HepG2 (cell line): ENCODE measurements around the gene MACROD2. TPM values are rescaled to one million over a fixed set of nuclear protein-coding genes. Genes with fewer than 3 reads are reported as not detected.
A peak's percentile ranks its signal among the peaks of the same experiment; 100 is the strongest.

Experiments
- ATAC-seq: fragments of 200-7000 bp; cut with Tn5 transposase; 3 replicates; pipeline ENCODE4 v1.9.1; 2020; ENCODE audit warnings: mild to moderate bottlenecking, moderate library complexity
- BruUV-seq: library from RNA; stranded (reverse); fragments of 400-500 nt; replicated peaks from 2 replicates; lab custom pipeline; 2021; lab: Mats Ljungman, UMichigan
- CTCF ChIA-PET: fragments of 300-600 bp; formaldehyde crosslinking; extraction: SDS; loops from one replicate; lab custom pipeline; 2021; ENCODE audit warnings: low total read pairs, inconsistent platforms, low intra/inter-chr PET ratio; lab: Yijun Ruan, JAX
- POLR2A ChIA-PET: fragments of 350-600 bp; sonication (Branson Sonifier 250); formaldehyde crosslinking; loops from one replicate; lab custom pipeline; 2020; ENCODE audit warnings: antibody characterized with exemption, inconsistent platforms; lab: Yijun Ruan, JAX
- DNase-seq: peaks from one replicate; pipeline ENCODE4 v3.0.0-alpha.2; 2015; ENCODE audit warnings: low spot score
- FAIRE-seq: peaks from 3 replicates; lab custom pipeline; 2011; peaks lifted over from hg19 to GRCh38; lab: Jason Lieb, UNC
- H2AFZ ChIP-seq: one replicate; pipeline ENCODE4 v1.6.1; 2011; ENCODE audit warnings: low read length, inconsistent platforms
- H3K27ac ChIP-seq: fragments of 300-600 bp; 3 replicates; pipeline ENCODE4 v1.8.0; 2011; ENCODE audit warnings: mixed run types, mild to moderate bottlenecking, mixed read lengths, low read length, inconsistent platforms; ENCODE audit not compliant: insufficient read depth; ENCODE audit errors: extremely low read length
- H3K27me3 ChIP-seq, 2 experiments: fragments of 200-600 bp in 1 of 2; 2 replicates in 1 of 2; 3 replicates in 1 of 2; pipeline versions ENCODE4 v1.6.0 to v1.8.0; 2011; ENCODE audit warnings: low read length in 2 of 2, mild to moderate bottlenecking in 2 of 2, moderate library complexity in 2 of 2, inconsistent platforms in 1 of 2; ENCODE audit not compliant: insufficient read depth in 2 of 2, control insufficient read depth in 1 of 2
- H3K36me3 ChIP-seq, 2 experiments: fragments of 200-600 bp in 1 of 2; replicated peaks in 1 of 2; 2 replicates in 1 of 2; 3 replicates in 1 of 2; pipeline versions ENCODE4 v1.5.1 to v1.8.0; 2011; ENCODE audit warnings: low read length in 2 of 2, inconsistent platforms in 1 of 2; ENCODE audit not compliant: insufficient read depth in 2 of 2, control insufficient read depth in 1 of 2
- H3K4me1 ChIP-seq: 2 replicates; pipeline ENCODE4 v1.5.1; 2012; ENCODE audit warnings: low read length, inconsistent platforms; ENCODE audit not compliant: insufficient read depth
- H3K4me2 ChIP-seq: 2 replicates; pipeline ENCODE4 v1.6.0; 2011; ENCODE audit warnings: low read depth, low read length, inconsistent platforms
- H3K4me3 ChIP-seq, 3 experiments: fragments of 200-600 bp in 1 of 3; sonication (generic), shearing (Covaris generic) in 1 of 3; replicated peaks in 1 of 3; 2 replicates each; pipeline ENCODE4 v1.5.1; 2011 to 2016; ENCODE audit warnings: low read length in 3 of 3, inconsistent platforms in 2 of 3, low read depth in 2 of 3, mild to moderate bottlenecking in 2 of 3, control low read depth in 1 of 3, mixed read lengths in 1 of 3; ENCODE audit not compliant: insufficient read depth in 1 of 3
- H3K79me2 ChIP-seq: one replicate; pipeline ENCODE4 v1.6.1; 2011; ENCODE audit warnings: low read length, inconsistent platforms; ENCODE audit not compliant: insufficient read depth
- H3K9ac ChIP-seq: 2 replicates; pipeline ENCODE4 v1.6.0; 2011; ENCODE audit warnings: mild to moderate bottlenecking, low read depth, low read length, inconsistent platforms; ENCODE audit not compliant: insufficient read depth
- H3K9me3 ChIP-seq: 2 replicates; pipeline ENCODE4 v1.5.1; 2012; ENCODE audit warnings: mild to moderate bottlenecking, low read length
- H4K20me1 ChIP-seq: 2 replicates; pipeline ENCODE4 v1.6.0; 2011; ENCODE audit warnings: inconsistent platforms, mild to moderate bottlenecking, low read length, moderate library complexity; ENCODE audit not compliant: insufficient read depth
- EP300 ChIP-seq, 3 experiments: sonication (generic) in 1 of 3; formaldehyde crosslinking in 1 of 3; IDR thresholded peaks; 2 replicates each; pipeline versions ENCODE4 v1.5.1 to v1.6.1; 2011 to 2020; ENCODE audit warnings: low read depth in 2 of 3, low read length in 2 of 3, borderline replicate concordance in 1 of 3, improper control_type of control experiment in 1 of 3, mild to moderate bottlenecking in 1 of 3, missing genetic modification reagents in 1 of 3, moderate library complexity in 1 of 3
- HMGA1 ChIP-seq: sonication (generic); formaldehyde crosslinking; conservative IDR thresholded peaks from 2 replicates; pipeline ENCODE4 v1.4.0; 2020; ENCODE audit warnings: missing genetic modification reagents
- PRPF4 ChIP-seq: fragments of 200-400 bp; formaldehyde crosslinking; IDR thresholded peaks from 2 replicates; pipeline ENCODE4 v1.6.1; 2016; ENCODE audit warnings: low read length, low read depth; ENCODE audit not compliant: poor library complexity, severe bottlenecking
- ZEB1 ChIP-seq: IDR thresholded peaks from 2 replicates; pipeline ENCODE4 v1.6.1; 2012; ENCODE audit warnings: mild to moderate bottlenecking, low read depth, inconsistent platforms; ENCODE audit not compliant: insufficient replicate concordance
- ZNF570 ChIP-seq: sonication (generic); formaldehyde crosslinking; IDR thresholded peaks from 2 replicates; pipeline ENCODE4 v1.4.0; 2020; ENCODE audit warnings: mild to moderate bottlenecking, missing genetic modification reagents, borderline replicate concordance
- WGBS: methylation state at CpG from one replicate; pipeline ENCODE4 v1.1.6; 2017; ENCODE audit warnings: low lambda C conversion rate; 5-methylcytosine and 5-hydroxymethylcytosine counted together
- in situ Hi-C: cut with HindIII; loops from 2 replicates; pipeline ENCODE4 v1.10.0; 2017; ENCODE audit warnings: low pct_unique_long_range_greater_than_20kb; ENCODE audit not compliant: extremely low pct_ligation_motif_present
- intact Hi-C: fragments of 100-400 bp; cut with micrococcal nuclease; formaldehyde crosslinking; loops from one replicate; pipeline ENCODE4 v1.10.0; 2022; ENCODE audit not compliant: unreplicated experiment
- polyA plus RNA-seq, 8 experiments: library from polyadenylated mRNA; depleted of rRNA in 3 of 8; stranded (reverse) in 7 of 8; unstranded in 1 of 8; fragments of >200 nt; fragmentation: Illumina TruSeq in 4 of 8; extraction: Trizol in 4 of 8; gene quantifications; 2 replicates each; pipeline versions ENCODE4 v1.2.1 to v1.2.3, GENCODE V29; 2011 to 2016; ENCODE audit warnings: low read depth in 4 of 8, missing spikeins in 1 of 8, mixed read lengths in 1 of 8; ENCODE audit not compliant: insufficient read depth in 1 of 8
- total RNA-seq, 5 experiments: library from RNA; depleted of rRNA; stranded (reverse); fragments of >200 nt; fragmentation: Illumina TruSeq; extraction: Trizol; gene quantifications; 2 replicates each; pipeline ENCODE4 v1.2.3, GENCODE V29; 2016; ENCODE audit warnings: low read depth in 1 of 5
- TF ChIP-seq, protein P1 (sequence below): sonication (generic); formaldehyde crosslinking; IDR thresholded peaks from 2 replicates; pipeline ENCODE4 v1.4.0; 2020; ENCODE audit warnings: missing genetic modification reagents
- TF ChIP-seq, protein P2 (sequence below): sonication (generic); formaldehyde crosslinking; IDR thresholded peaks from 2 replicates; pipeline ENCODE4 v1.4.0; 2020; ENCODE audit warnings: missing genetic modification reagents, borderline replicate concordance
- TF ChIP-seq, protein P3 (sequence below): sonication (generic); formaldehyde crosslinking; IDR thresholded peaks from 2 replicates; pipeline ENCODE4 v1.4.0; 2020; ENCODE audit warnings: mild to moderate bottlenecking, missing genetic modification reagents
- TF ChIP-seq, protein P4 (sequence below): sonication (generic); formaldehyde crosslinking; IDR thresholded peaks from 2 replicates; pipeline ENCODE4 v1.5.0; 2020; ENCODE audit warnings: mild to moderate bottlenecking, missing genetic modification reagents

MACROD2 gene
- total and polyA plus RNA-seq, 2 of the 13 experiments (the other 11 are each of a cell fraction or from before 2014, with no cell fraction given), result 0.13 to 0.51 TPM

DNA sequence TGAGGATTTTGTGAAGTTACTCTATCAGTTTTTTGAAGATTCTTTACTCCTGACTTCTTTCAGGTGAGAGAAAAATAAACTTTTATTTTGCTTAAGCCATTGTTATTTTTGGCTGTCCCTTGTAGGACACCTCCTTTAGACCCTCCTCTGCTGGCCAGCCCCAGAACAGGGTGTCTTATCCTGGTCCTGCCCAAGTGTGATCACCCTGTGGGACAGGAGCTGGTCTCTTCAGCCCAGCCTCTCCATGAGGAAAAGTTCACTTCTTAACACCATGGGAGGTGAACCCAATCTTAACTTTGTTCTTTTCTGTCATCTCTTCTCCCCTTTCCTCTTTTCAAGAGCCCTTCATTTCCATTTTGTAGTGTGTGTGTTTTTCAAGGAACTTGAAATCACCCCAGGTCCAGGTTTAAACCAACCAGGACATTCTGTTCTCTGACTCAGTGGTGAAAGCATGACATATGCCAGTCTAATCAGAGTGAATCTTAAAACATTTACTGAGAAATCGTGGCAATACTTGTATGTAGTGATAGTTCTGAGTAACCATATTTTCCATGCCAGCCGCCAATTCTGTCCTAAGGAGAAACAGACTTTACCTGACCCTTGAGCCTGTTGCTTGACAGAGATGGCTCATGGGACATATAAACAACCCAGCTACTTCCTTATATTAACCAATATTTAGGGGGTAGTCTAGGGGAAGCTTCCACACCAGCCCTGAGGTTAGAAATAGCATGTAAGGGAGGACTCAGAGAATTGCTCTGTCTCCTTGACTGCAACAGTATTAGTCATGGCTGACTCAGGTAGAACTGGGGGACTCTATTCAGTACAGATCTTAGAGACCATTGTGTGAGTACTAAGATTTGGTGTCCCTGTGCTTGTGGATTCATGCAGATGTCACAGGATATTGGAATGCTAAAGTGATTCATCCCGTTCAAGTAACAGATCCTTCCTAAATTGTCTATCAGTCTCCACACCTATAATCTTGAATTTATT lies 293.3 kb downstream of the MACROD2 start:
- Histone ChIP-seq H3K4me2 (no peak overlapping the region), H3K79me2 (no peaks in the 10 kb centered on the region), H3K27ac (no peak overlapping the region), H3K9ac (no peak overlapping the region), H3K27me3 (no peaks in the 10 kb centered on the region), H3K36me3 (no peaks in the 10 kb centered on the region), H3K4me1 (no peaks in the 10 kb centered on the region), H2AFZ (no peak overlapping the region), H4K20me1 (no peaks in the 10 kb centered on the region), H3K4me3 (no peak overlapping the region), H3K9me3 (no peaks in the 10 kb centered on the region)
- POLR2A ChIA-PET, result no interaction called here
- DNase-seq, result peak; percentile 13
- in situ Hi-C loops, result no loop called here
- ATAC-seq, result no peak; the same call in 2 of the 3 replicates
- intact Hi-C loops, result no loop called here
- TF ChIP-seq, protein P1, sequence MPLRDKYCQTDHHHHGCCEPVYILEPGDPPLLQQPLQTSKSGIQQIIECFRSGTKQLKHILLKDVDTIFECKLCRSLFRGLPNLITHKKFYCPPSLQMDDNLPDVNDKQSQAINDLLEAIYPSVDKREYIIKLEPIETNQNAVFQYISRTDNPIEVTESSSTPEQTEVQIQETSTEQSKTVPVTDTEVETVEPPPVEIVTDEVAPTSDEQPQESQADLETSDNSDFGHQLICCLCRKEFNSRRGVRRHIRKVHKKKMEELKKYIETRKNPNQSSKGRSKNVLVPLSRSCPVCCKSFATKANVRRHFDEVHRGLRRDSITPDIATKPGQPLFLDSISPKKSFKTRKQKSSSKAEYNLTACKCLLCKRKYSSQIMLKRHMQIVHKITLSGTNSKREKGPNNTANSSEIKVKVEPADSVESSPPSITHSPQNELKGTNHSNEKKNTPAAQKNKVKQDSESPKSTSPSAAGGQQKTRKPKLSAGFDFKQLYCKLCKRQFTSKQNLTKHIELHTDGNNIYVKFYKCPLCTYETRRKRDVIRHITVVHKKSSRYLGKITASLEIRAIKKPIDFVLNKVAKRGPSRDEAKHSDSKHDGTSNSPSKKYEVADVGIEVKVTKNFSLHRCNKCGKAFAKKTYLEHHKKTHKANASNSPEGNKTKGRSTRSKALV, result no peak
- TF ChIP-seq PRPF4 (no peak), ZNF570 (no peak), EP300 (IDR thresholded peaks at IDR 0.05; ENCODE audit: low read depth in 2 of 2, low read length in 2 of 2) (no peak), EP300 (CRISPR knock-in tag; IDR thresholded peaks at IDR 0.05; ENCODE audit: borderline replicate concordance) (no peak), ZEB1 (no peak), HMGA1 (no peak)
- TF ChIP-seq, protein P2, sequence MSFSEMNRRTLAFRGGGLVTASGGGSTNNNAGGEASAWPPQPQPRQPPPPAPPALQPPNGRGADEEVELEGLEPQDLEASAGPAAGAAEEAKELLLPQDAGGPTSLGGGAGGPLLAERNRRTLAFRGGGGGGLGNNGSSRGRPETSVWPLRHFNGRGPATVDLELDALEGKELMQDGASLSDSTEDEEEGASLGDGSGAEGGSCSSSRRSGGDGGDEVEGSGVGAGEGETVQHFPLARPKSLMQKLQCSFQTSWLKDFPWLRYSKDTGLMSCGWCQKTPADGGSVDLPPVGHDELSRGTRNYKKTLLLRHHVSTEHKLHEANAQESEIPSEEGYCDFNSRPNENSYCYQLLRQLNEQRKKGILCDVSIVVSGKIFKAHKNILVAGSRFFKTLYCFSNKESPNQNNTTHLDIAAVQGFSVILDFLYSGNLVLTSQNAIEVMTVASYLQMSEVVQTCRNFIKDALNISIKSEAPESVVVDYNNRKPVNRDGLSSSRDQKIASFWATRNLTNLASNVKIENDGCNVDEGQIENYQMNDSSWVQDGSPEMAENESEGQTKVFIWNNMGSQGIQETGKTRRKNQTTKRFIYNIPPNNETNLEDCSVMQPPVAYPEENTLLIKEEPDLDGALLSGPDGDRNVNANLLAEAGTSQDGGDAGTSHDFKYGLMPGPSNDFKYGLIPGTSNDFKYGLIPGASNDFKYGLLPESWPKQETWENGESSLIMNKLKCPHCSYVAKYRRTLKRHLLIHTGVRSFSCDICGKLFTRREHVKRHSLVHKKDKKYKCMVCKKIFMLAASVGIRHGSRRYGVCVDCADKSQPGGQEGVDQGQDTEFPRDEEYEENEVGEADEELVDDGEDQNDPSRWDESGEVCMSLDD, result no peak
- TF ChIP-seq, protein P3, sequence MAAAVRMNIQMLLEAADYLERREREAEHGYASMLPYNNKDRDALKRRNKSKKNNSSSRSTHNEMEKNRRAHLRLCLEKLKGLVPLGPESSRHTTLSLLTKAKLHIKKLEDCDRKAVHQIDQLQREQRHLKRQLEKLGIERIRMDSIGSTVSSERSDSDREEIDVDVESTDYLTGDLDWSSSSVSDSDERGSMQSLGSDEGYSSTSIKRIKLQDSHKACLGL (CRISPR knock-in tag), result no peak
- TF ChIP-seq, protein P4, sequence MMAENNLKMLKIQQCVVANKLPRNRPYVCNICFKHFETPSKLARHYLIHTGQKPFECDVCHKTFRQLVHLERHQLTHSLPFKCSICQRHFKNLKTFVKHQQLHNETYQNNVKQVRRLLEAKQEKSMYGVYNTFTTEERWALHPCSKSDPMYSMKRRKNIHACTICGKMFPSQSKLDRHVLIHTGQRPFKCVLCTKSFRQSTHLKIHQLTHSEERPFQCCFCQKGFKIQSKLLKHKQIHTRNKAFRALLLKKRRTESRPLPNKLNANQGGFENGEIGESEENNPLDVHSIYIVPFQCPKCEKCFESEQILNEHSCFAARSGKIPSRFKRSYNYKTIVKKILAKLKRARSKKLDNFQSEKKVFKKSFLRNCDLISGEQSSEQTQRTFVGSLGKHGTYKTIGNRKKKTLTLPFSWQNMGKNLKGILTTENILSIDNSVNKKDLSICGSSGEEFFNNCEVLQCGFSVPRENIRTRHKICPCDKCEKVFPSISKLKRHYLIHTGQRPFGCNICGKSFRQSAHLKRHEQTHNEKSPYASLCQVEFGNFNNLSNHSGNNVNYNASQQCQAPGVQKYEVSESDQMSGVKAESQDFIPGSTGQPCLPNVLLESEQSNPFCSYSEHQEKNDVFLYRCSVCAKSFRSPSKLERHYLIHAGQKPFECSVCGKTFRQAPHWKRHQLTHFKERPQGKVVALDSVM (CRISPR knock-in tag), result no peak
- 10% methylated on average over 3 of the region's 3 CpGs for WGBS
- CTCF ChIA-PET, result no interaction called here
- FAIRE-seq, result no peak
- no TSS peak for BruUV-seq
